ENCODE measurements around the gene MED1. TPM values are rescaled to one million over a fixed set of nuclear protein-coding genes. Genes with fewer than 3 reads are reported as not detected.

Gene MED1
- total RNA-seq, 1 experiment from 2014 or later: 58.9 TPM

DNA sequence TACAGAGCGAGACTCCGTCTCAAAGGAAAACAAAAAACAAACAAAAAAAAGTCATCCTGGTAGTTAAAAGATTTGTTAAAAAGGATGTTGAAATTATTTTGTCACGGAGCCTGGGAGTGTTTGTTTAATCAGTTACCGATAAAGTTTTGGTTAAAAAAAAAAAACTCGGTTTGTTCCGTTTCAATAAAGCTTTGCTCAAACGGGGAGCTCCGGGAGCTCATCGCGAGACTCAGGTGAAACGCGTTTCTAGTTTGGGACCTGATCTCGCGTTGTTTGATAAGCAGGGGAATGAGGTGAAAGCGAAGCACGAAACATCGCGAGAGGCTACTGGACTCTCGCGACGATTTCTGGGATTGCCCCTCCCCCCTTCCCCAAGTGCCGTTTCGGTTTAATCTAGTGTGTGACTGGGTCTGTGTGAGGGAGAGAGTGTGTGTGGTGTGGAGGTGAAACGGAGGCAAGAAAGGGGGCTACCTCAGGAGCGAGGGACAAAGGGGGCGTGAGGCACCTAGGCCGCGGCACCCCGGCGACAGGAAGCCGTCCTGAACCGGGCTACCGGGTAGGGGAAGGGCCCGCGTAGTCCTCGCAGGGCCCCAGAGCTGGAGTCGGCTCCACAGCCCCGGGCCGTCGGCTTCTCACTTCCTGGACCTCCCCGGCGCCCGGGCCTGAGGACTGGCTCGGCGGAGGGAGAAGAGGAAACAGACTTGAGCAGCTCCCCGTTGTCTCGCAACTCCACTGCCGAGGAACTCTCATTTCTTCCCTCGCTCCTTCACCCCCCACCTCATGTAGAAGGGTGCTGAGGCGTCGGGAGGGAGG, 10.3 kb upstream of the MED1 start, which contains the start of gene CDK12:
Gene CDK12 (plus strand): TSS at position 374 of the 813 bp plus-strand sequence. CDS start 586 bp downstream, outside the sequence.
- BruUV-seq (replicated peaks): TSS peak; percentile 87
- no peaks in the 10 kb centered on the region for H3K36me3 ChIP-seq (ENCODE audit: control insufficient read depth, insufficient read depth, low read length)
- no peaks in the 10 kb centered on the region for H3K9me3 ChIP-seq
- intact Hi-C loops (cut with micrococcal nuclease; ENCODE audit: unreplicated experiment): loop anchor here (1.0 kb wide), 1 partner anchor 10 kb away; the partner anchor contains the start of gene MED1
- H3K36me3 Mint-ChIP-seq (ENCODE audit: insufficient read depth, unreplicated experiment): peaks cover 51% of the 10 kb centered on the region
- peak within 1 kb of the TSS; percentile 84 for H3K4me3 Mint-ChIP-seq (ENCODE audit: unreplicated experiment)
- TF ChIP-seq, protein P1, sequence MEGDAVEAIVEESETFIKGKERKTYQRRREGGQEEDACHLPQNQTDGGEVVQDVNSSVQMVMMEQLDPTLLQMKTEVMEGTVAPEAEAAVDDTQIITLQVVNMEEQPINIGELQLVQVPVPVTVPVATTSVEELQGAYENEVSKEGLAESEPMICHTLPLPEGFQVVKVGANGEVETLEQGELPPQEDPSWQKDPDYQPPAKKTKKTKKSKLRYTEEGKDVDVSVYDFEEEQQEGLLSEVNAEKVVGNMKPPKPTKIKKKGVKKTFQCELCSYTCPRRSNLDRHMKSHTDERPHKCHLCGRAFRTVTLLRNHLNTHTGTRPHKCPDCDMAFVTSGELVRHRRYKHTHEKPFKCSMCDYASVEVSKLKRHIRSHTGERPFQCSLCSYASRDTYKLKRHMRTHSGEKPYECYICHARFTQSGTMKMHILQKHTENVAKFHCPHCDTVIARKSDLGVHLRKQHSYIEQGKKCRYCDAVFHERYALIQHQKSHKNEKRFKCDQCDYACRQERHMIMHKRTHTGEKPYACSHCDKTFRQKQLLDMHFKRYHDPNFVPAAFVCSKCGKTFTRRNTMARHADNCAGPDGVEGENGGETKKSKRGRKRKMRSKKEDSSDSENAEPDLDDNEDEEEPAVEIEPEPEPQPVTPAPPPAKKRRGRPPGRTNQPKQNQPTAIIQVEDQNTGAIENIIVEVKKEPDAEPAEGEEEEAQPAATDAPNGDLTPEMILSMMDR (IDR thresholded peaks at IDR 0.05; ENCODE audit: insufficient read depth in 1 of 2, low read depth in 1 of 2, low read length in 1 of 2, severe bottlenecking in 1 of 2, unreplicated experiment in 1 of 2): no peak
- DNase-seq: peak; percentile 97 to 99
- no peaks in the 10 kb centered on the region for H3K4me1 ChIP-seq
- peaks cover 7% of the 10 kb centered on the region for H3K4me1 Mint-ChIP-seq (ENCODE audit: low read depth, unreplicated experiment)
- no peaks in the 10 kb centered on the region for H3K9me3 Mint-ChIP-seq (ENCODE audit: unreplicated experiment)
- H3K27me3 Mint-ChIP-seq (ENCODE audit: insufficient read depth, unreplicated experiment): no peaks in the 10 kb centered on the region
- no peaks in the 10 kb centered on the region for H3K27me3 ChIP-seq (replicated peaks; ENCODE audit: control insufficient read depth, insufficient read depth, low read length)
- CTCF ChIA-PET: interaction anchor here (0.6 to 2.5 kb wide), 7 partner anchors 10 to 502 kb away, joined by 3 to 15 read pairs (median 5); partner anchors contain the start of gene MED1
- peak within 1 kb of the TSS; percentile 83 for H3K4me3 ChIP-seq (ENCODE audit: low read depth, low read length)
- POLR2A ChIA-PET: interaction anchor here (0.6 to 2.9 kb wide), 16 partner anchors 8 to 756 kb away, joined by 3 to 129 read pairs (median 5); partner anchors contain the start of genes FBXO47, MED1, MLLT6 and RPL19
- H3K27ac Mint-ChIP-seq (ENCODE audit: unreplicated experiment): peak within 1 kb of the TSS; percentile 95

DNA sequence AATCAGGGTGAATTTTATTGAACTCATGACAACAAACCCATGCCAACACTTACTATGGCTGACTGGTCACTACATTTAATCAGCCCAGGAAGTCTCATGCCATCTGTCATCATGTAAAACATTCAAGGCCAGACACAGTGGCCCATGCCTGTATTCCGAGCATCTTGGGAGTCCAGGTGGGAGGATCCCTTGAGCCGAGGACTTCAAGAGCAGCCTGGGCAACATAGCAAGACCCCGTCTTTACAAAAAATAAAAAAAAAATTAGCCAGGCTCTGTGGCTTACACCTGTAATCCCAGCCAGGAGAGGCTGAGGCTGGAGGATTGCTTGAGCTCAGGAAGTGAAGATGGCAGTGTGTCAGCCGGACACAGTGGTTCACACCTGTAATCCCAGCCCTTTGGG, 4.9 kb upstream of the MED1 start:
- no peak for DNase-seq
- BruUV-seq (replicated peaks): no TSS peak
- H3K27ac Mint-ChIP-seq (ENCODE audit: unreplicated experiment): no peak overlapping the region
- no peaks in the 10 kb centered on the region for H3K27me3 Mint-ChIP-seq (ENCODE audit: insufficient read depth, unreplicated experiment)
- Histone ChIP-seq H3K36me3 (ENCODE audit: control insufficient read depth, insufficient read depth, low read length) (no peaks in the 10 kb centered on the region), H3K27me3 (replicated peaks; ENCODE audit: control insufficient read depth, insufficient read depth, low read length) (no peaks in the 10 kb centered on the region), H3K4me1 (peaks cover 4% of the 10 kb centered on the region; the same call in 1 of the 2 replicates), H3K4me3 (ENCODE audit: low read depth, low read length) (no peak overlapping the region), H3K9me3 (no peaks in the 10 kb centered on the region)
- intact Hi-C loops (cut with micrococcal nuclease; ENCODE audit: unreplicated experiment): no loop called here
- TF ChIP-seq, protein P1 (IDR thresholded peaks at IDR 0.05; ENCODE audit: insufficient read depth in 1 of 2, low read depth in 1 of 2, low read length in 1 of 2, severe bottlenecking in 1 of 2, unreplicated experiment in 1 of 2): no peak
- H3K9me3 Mint-ChIP-seq (ENCODE audit: unreplicated experiment): no peaks in the 10 kb centered on the region
- POLR2A ChIA-PET: no interaction called here
- peaks cover 11% of the 10 kb centered on the region for H3K36me3 Mint-ChIP-seq (ENCODE audit: insufficient read depth, unreplicated experiment)
- CTCF ChIA-PET: interaction anchor here (0.6 kb wide), 1 partner anchor 657 kb away, joined by 3 read pairs; no protein-coding TSS in a partner anchor
- H3K4me1 Mint-ChIP-seq (ENCODE audit: low read depth, unreplicated experiment): peaks cover 13% of the 10 kb centered on the region
- H3K4me3 Mint-ChIP-seq (ENCODE audit: unreplicated experiment): no peak overlapping the region

DNA sequence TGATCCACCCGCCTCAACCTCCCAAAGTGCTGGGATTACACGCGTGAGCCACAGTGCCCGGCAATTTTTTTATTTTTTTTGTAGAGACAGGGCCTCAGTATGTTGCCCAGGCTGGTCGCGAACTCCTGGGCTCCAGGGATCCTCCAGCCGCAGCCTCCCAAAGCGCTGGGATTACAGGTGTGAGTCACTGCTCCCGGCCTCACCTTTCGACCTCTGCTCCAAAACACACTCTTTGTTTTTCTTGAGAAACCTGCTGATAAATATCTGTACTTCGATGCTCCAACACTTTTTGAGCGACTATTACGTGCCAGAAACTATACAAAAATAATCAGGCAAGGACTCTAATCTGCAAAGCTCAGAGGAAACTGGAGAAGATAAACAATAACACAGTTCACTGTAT, 1.0 kb downstream of the MED1 start:
- POLR2A ChIA-PET: interaction anchor here (0.8 to 2.1 kb wide), 3 partner anchors 12 to 35 kb away, joined by 3 to 129 read pairs (median 6); partner anchors contain the start of gene CDK12
- DNase-seq: peak in 1 of 2 experiments; percentile 20
- no peaks in the 10 kb centered on the region for H3K9me3 ChIP-seq
- peak overlapping the region; percentile 98 for H3K4me3 Mint-ChIP-seq (ENCODE audit: unreplicated experiment)
- peak overlapping the region; percentile 83 for H3K4me3 ChIP-seq (ENCODE audit: low read depth, low read length)
- H3K27me3 ChIP-seq (replicated peaks; ENCODE audit: control insufficient read depth, insufficient read depth, low read length): no peaks in the 10 kb centered on the region
- intact Hi-C loops (cut with micrococcal nuclease; ENCODE audit: unreplicated experiment): loop anchor here (5.0 kb wide), 1 partner anchor 48 kb away; the partner anchor contains the start of gene FBXL20
- BruUV-seq (replicated peaks): no TSS peak
- no peaks in the 10 kb centered on the region for H3K9me3 Mint-ChIP-seq (ENCODE audit: unreplicated experiment)
- peaks cover 4% of the 10 kb centered on the region; the same call in 1 of the 2 replicates for H3K4me1 ChIP-seq
- H3K36me3 ChIP-seq (ENCODE audit: control insufficient read depth, insufficient read depth, low read length): 0 out of 2 replicates have a peak, but pooled peaks cover 2% of the 10 kb centered on the region
- no peaks in the 10 kb centered on the region for H3K27me3 Mint-ChIP-seq (ENCODE audit: insufficient read depth, unreplicated experiment)
- peaks cover 58% of the 10 kb centered on the region for H3K36me3 Mint-ChIP-seq (ENCODE audit: insufficient read depth, unreplicated experiment)
- TF ChIP-seq, protein P1 (IDR thresholded peaks at IDR 0.05; ENCODE audit: insufficient read depth in 1 of 2, low read depth in 1 of 2, low read length in 1 of 2, severe bottlenecking in 1 of 2, unreplicated experiment in 1 of 2): no peak
- H3K27ac Mint-ChIP-seq (ENCODE audit: unreplicated experiment): peak overlapping the region; percentile 97
- peaks cover 7% of the 10 kb centered on the region for H3K4me1 Mint-ChIP-seq (ENCODE audit: low read depth, unreplicated experiment)
- CTCF ChIA-PET: interaction anchor here (1.2 kb wide), 1 partner anchor 172 kb away, joined by 6 read pairs; no protein-coding TSS in a partner anchor

All from Caco-2 (cell line).